A172 (cell line): ENCODE measurements around the gene PRMT3. TPM values are rescaled to one million over a fixed set of nuclear protein-coding genes. Genes with fewer than 3 reads are reported as not detected.
"Not testable (repeated sequence)": the region's sequence is repeated elsewhere in the genome, so short reads cannot be mapped to it uniquely, and the experiment has no call there.

Experiments used
- DNase-seq: peaks from one replicate; pipeline ENCODE4 v3.0.0-alpha.2; 2015; ENCODE audit warnings: low spot score
- total RNA-seq: library from RNA; depleted of rRNA; stranded (reverse); fragments of >200 nt; shearing (Covaris generic); gene quantifications from 2 replicates; pipeline ENCODE4 v1.2.3, GENCODE V29; 2014; rRNA removed

The PRMT3 gene
- total RNA-seq, 1 experiment from 2014 or later: 61.5 TPM

- DNase-seq: no peak
These were observed 125.4 kb downstream of the PRMT3 start for GRCh38 chr11:20512869-20513268.

DNA sequence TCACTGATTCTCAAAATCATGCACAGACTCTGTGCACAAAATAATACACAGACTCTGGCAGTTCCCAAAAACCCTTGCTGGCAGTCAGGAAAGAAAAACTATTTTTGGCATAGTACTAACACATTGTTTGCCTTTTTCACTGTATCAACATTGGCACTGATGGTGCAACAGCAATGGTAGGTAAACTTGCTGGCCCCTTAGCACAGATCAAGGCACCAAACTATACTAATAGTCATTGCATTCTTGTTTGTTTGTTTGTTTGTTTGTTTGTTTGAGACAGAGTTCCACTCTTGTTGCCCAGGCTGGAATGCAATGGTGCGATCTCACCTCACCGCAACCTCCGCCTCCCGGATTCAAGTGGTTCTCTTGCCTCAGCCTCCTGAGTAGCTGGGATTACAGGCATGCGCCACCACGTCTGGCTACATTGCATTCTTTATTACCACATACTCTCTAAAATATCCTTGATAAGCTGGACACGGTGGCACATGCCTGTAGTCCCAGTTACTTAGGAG lies 130.9 kb downstream of the PRMT3 start:
- DNase-seq: no peak

GRCh38 chr11:20522536-20522935 lies 135.0 kb downstream of the PRMT3 start:
- no peak for DNase-seq

- DNase-seq: peak; percentile 10
These were observed 142.2 kb downstream of the PRMT3 start for GRCh38 chr11:20529757-20530156.

DNA sequence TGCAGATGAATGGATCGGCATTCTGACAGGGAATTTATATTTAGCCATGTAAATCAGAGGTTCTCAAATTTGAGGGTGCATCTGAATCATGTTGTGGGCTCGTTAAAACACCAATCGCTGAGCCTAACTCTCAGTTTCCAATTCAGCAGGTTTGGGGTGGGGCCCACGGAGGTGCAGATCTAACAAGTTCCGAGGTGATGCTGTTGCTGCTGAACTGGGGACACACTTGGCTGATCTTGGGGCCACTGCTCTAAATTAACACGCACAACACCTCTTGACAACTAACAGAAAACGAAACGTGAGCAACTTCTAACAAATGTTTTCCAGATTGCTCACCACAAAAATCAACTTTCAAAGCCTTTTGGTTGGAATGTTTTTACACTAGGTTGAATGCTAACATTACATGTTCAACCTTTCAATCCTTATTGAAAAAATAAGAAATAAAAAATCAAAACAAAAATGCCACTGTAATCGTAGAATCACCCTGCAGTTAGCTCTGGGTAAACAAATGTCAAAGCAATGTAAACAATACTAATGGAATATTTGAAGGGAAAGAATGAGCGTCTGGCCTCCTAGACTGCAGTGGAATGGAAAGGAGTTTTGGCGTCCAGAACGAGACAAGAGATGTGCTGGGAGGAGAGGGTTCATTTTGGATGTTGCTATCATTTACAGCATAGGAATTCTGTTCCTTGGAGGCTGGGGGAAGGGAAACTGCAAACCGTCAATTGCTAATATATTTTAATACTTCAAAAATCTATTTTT lies 143.6 kb downstream of the PRMT3 start:
- no peak for DNase-seq

DNA sequence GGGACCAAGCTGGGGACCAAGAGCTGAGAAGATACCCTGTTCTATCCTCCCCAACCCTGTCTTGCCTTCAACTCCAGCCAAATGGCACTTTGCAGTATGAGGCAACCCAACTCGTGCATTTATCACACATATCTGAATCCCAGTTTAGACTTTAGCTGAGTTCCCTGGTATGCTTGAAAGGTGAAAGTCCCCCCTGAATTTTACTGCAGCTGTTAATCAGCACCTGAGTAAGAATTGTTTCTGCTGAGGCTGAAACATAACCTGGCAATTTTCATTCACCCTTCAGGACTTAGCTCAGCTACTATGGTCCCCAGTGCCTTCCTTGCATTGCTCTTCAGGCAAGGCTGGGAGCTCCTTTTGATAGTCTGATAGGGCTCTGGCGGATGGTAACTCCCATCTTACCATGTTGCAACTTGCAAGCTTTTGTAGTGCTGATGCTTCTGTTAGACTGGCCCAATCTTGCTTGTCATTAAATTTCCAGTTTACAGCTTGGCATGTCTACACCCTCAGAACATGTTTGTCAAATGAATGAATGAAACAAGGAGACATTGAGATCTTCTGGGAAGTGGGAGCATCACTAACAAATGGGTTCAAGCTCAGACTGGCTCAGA lies 147.9 kb downstream of the PRMT3 start:
- DNase-seq: no peak

GRCh38 chr11:20536365-20536764 lies 148.8 kb downstream of the PRMT3 start:
- DNase-seq: no peak

DNA sequence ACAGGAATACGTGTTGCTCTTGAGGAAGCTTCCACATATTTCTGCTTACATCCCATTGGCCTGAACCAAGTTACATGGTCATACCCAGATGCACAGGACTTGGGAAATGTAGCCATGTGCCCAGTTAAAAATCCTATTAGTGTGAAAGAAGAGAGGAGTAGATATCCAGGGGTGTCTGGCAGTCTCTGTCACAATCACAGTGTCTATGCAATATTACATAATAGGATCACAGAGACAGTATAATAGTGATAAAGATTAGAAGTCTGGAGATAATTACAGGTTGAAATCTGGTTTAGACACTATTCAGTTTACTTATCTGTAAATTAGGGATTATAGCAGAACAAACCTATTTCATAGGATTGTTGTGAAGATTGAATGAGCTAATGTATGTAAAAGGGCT lies 149.3 kb downstream of the PRMT3 start:
- no peak for DNase-seq

GRCh38 chr11:20541503-20541902 lies 154.0 kb downstream of the PRMT3 start:
- no peak for DNase-seq

GRCh38 chr11:20544603-20545237 lies 157.2 kb downstream of the PRMT3 start:
- no peak for DNase-seq

DNA sequence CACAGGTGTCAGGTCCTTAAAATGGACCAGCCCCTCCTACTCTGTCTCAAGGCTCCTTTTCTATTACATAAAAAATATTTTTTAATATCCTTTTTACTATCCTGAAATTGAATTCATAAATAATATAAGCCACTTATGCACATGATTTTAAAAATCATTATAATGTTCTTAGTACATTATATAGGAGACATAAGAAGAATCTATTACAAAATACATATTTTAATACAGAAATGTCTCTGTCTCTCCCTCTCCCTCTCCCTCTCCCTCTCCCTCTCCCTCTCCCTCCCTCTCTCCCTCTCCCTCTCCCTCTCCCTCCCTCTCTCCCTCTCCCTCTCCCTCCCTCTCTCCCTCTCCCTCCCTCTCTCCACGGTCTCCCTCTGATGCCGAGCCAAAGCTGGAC lies 159.9 kb downstream of the PRMT3 start:
- DNase-seq: no peak

DNA sequence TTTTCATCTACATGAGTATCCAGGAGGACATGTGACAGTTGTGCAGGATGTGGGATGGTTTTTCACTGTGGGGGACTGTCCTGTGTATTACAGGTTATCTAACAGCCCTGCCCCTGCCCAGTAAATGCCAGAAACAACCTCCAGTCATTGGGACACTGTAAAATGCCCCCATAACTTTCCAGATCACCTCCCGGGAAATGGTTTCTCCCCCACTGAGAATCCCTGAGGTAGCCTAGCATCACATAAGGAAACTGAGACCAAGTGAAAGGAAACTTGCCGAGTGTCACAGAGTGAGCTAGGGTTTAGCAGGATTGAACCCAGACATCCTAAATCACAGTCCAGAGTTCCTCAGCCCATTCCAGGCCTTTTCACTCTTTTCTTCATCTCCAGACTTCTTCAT lies 163.6 kb downstream of the PRMT3 start:
- DNase-seq: no peak

GRCh38 chr11:20555783-20556182 lies 168.3 kb downstream of the PRMT3 start:
- no peak for DNase-seq

GRCh38 chr11:20556396-20556795 lies 168.9 kb downstream of the PRMT3 start:
- not testable (repeated sequence) for DNase-seq

DNA sequence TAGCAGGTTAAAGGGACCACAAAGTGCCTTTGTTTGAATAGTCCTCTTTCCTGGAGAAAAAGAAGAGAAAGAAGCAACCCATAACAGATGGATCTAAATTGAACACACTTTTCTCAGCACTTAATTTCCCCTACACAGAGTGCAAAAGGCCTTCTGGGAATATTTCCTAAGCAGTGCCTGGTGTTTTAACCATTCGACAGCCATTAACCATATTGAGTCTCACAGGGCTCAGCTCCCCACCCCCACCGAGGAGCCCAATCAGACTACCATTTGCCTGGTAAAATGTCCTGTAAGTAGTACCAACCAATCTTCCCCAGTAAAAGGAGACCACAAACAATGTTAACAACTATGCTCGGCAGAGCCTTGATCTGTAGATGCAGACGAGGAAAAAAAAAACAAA lies 171.2 kb downstream of the PRMT3 start:
- no peak for DNase-seq

Other genes starting within 250 kb of the PRMT3 start
- gene DBX1, start 227.2 kb upstream of the PRMT3 start, total RNA-seq: not detected in 2 replicates
- 29.0 and 36.9 TPM in 2 replicates for gene HTATIP2, start 24.0 kb upstream of the PRMT3 start, total RNA-seq
- not detected in 2 replicates for gene SLC6A5, start 211.9 kb downstream of the PRMT3 start, total RNA-seq